GM12873 (cell line): Measurements from ENCODE around the gene RNF115.

Experiments
- CTCF ChIP-seq: IDR thresholded peaks from 2 replicates; pipeline ENCODE4 v1.5.1; 2012; ENCODE audit warnings: low read depth, mild to moderate bottlenecking, moderate library complexity, low read length, control low read depth; ENCODE audit not compliant: insufficient read depth; ENCODE audit errors: missing control alignments

RNF115 gene

GRCh38 chr1:145729196-145729595 lies 94.7 kb downstream of the RNF115 start:
- no peak for TF ChIP-seq CTCF

DNA sequence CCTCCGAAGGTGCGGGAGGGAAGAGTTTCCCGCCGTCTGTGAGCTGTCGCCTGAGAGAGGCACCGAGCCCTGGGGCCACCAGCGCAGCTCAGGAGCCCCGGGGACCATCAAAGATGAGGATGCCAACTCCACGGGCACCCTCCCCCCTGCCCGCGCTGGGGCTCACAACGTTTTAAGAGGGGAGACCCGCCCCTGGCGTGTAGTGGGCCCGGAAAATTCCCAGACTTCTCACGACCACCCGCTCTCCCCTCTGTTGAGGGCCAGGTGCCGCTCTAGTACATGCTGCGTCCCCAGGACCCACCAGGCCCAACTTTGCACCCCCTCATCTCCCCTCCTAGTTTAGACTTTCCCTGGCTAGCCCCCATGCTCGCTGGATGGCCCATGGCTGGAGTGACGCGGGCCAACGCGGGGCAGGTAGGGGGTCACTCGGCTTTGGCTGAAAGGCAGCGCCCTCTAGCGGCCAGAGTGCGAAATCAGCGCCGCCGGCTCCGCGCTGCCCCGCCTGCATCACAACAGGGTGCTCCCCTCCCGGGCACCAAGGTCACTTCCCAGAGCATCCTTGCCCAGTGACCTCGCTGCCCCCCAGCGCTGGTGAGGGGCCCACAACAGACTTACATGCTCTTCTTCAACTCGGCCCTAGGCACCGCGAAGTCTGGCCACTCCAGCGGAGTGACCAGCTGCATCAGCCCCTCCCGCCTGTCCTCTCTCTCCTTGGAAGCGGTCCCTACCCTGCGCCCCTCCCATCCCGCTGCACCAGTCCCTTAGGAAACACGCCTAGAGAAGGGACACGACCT lies 102.8 kb downstream of the RNF115 start:
- TF ChIP-seq CTCF: peak; percentile 89

GRCh38 chr1:145720556-145720877 lies 103.4 kb downstream of the RNF115 start:
- no peak for TF ChIP-seq CTCF

GRCh38 chr1:145719230-145720079 lies 104.4 kb downstream of the RNF115 start, which contains the start of gene CD160:
TSS of gene CD160 (plus strand) at chr1:145719499. CDS start at chr1:145728328, 8,829 bp downstream.
- TF ChIP-seq CTCF: no peak

GRCh38 chr1:145717833-145718232 lies 106.1 kb downstream of the RNF115 start:
- TF ChIP-seq CTCF: no peak

- no peak for TF ChIP-seq CTCF
Observed at GRCh38 chr1:145716641-145717345, 107.1 kb downstream of the RNF115 start.
